NB4 (cell line): ENCODE data around the gene JMJD7.

Experiments used
- DNase-seq: peaks from one replicate; pipeline ENCODE4 v3.0.0; 2010; ENCODE audit warnings: low read depth
- H3K4me3 ChIP-seq: one replicate; pipeline ENCODE4 v1.5.1; 2011; ENCODE audit warnings: mild to moderate bottlenecking, low read depth, low read length, moderate library complexity
- CTCF ChIP-seq: IDR thresholded peaks from one replicate; pipeline ENCODE4 v1.5.1; 2012; ENCODE audit warnings: low read depth, low read length
- MAX ChIP-seq: IDR thresholded peaks from 2 replicates; pipeline ENCODE4 v1.6.1; 2011; ENCODE audit warnings: low read depth, low read length
- MYC ChIP-seq: IDR thresholded peaks from 2 replicates; pipeline ENCODE4 v1.6.1; 2011; ENCODE audit warnings: low read depth, low read length
- POLR2A ChIP-seq: IDR thresholded peaks from 2 replicates; pipeline ENCODE4 v1.6.1; 2011; ENCODE audit warnings: mild to moderate bottlenecking; ENCODE audit not compliant: insufficient read length; ENCODE audit errors: extremely low read depth

The JMJD7 gene

GRCh38 chr15:41876007-41876406, 48.1 kb downstream of the JMJD7 start:
- DNase-seq = no peak
- H3K4me3 ChIP-seq = no peak overlapping the region
- TF ChIP-seq MAX = no peak
- TF ChIP-seq CTCF = no peak

GRCh38 chr15:41876689-41877088, 48.8 kb downstream of the JMJD7 start:
- no peak overlapping the region for H3K4me3 ChIP-seq
- TF ChIP-seq CTCF (no peak), MYC (no peak), MAX (no peak), POLR2A (no peak)
- no peak for DNase-seq

- no peak for DNase-seq
- TF ChIP-seq MAX (no peak), POLR2A (no peak), CTCF (no peak), MYC (no peak)
- H3K4me3 ChIP-seq = no peak overlapping the region
These were observed 49.9 kb downstream of the JMJD7 start for GRCh38 chr15:41877631-41878354.

- DNase-seq = no peak
- H3K4me3 ChIP-seq = no peak overlapping the region
- TF ChIP-seq POLR2A (no peak), MYC (no peak), MAX (no peak), CTCF (no peak)
These were observed 50.4 kb downstream of the JMJD7 start for GRCh38 chr15:41878355-41878699.

- TF ChIP-seq MAX (no peak), POLR2A (no peak), MYC (no peak), CTCF (no peak)
- DNase-seq = no peak
- no peak overlapping the region for H3K4me3 ChIP-seq
These were observed 51.5 kb downstream of the JMJD7 start for GRCh38 chr15:41879321-41879845.
